ENCODE measurements around the gene ATXN1. TPM values are rescaled to one million over a fixed set of nuclear protein-coding genes. Genes with fewer than 3 reads are reported as not detected.
"Not testable (repeated sequence)": the region's sequence is repeated elsewhere in the genome, so short reads cannot be mapped to it uniquely, and the experiment has no call there.

Gene ATXN1
- polyA plus RNA-seq, 2 of the 4 experiments (the other 2 are of a cell fraction) = 2.9 to 8.3 TPM

- ATAC-seq = no peak
- Histone ChIP-seq H3K9me3 (no peaks in the 10 kb centered on the region), H3K4me2 (no peak overlapping the region), H3K4me3 (no peak overlapping the region), H3K27ac (no peak overlapping the region), H3K4me1 (peaks cover 20% of the 10 kb centered on the region)
- DNase-seq (ENCODE audit: low read depth in 1 of 2, low spot score in 1 of 2) = no peak
- CTCF ChIA-PET = interaction anchor here (0.6 to 0.9 kb wide), 2 partner anchors 10 to 79 kb away, joined by 3 read pairs; no protein-coding TSS in a partner anchor
- POLR2A ChIA-PET = no interaction called here
- WGBS (ENCODE audit: missing lambda C conversion rate) = 94% methylated on average over 2 of the region's 2 CpGs
- TF ChIP-seq CBX2 (IDR thresholded peaks at IDR 0.05; ENCODE audit: borderline replicate concordance, low read depth) = no peak
- TF ChIP-seq CHD4 (IDR thresholded peaks at IDR 0.05; ENCODE audit: borderline replicate concordance) = no peak
- TF ChIP-seq HES2 (IDR thresholded peaks at IDR 0.05) = no peak
- TF ChIP-seq HOXA7 (CRISPR knock-in tag; IDR thresholded peaks at IDR 0.05) = no peak
- no peak for TF ChIP-seq MAZ (IDR thresholded peaks at IDR 0.05; ENCODE audit: borderline replicate concordance, low read depth, low read length)
- no peak for TF ChIP-seq TP53 (CRISPR knock-in tag; IDR thresholded peaks at IDR 0.05)
- no peak for TF ChIP-seq POLR2A (IDR thresholded peaks at IDR 0.05; ENCODE audit: low read length)
- no peak for TF ChIP-seq FOSL2 (IDR thresholded peaks at IDR 0.05)
- no peak for TF ChIP-seq FOSL2 (CRISPR knock-in tag; IDR thresholded peaks at IDR 0.05)
- no peak for TF ChIP-seq ZNF302 (CRISPR knock-in tag; IDR thresholded peaks at IDR 0.05)
- no peak for TF ChIP-seq RFX5 (IDR thresholded peaks at IDR 0.05)
- FAIRE-seq = no peak
Measured at GRCh38 chr6:16619777-16620176, 141.5 kb downstream of the ATXN1 start.

GRCh38 chr6:16618962-16619361 lies 142.3 kb downstream of the ATXN1 start:
- ATAC-seq (no peak), FAIRE-seq (no peak), DNase-seq (ENCODE audit: low read depth in 1 of 2, low spot score in 1 of 2) (no peak)
- Histone ChIP-seq H3K4me1 (peaks cover 12% of the 10 kb centered on the region), H3K4me2 (no peak overlapping the region), H3K27ac (no peak overlapping the region), H3K9me3 (no peaks in the 10 kb centered on the region), H3K4me3 (no peak overlapping the region)
- no peak for TF ChIP-seq RARB (CRISPR knock-in tag; IDR thresholded peaks at IDR 0.05)
- no peak for TF ChIP-seq GATA3 (IDR thresholded peaks at IDR 0.05; ENCODE audit: borderline replicate concordance)
- no peak for TF ChIP-seq ZC3H11A (IDR thresholded peaks at IDR 0.05)
- TF ChIP-seq RAD21 (conservative IDR thresholded peaks at IDR 0.05 in 1 of 2, IDR thresholded peaks at IDR 0.05 in 1 of 2) = no peak
- no peak for TF ChIP-seq TFCP2L1 (CRISPR knock-in tag; IDR thresholded peaks at IDR 0.05)
- no peak for TF ChIP-seq HES2 (IDR thresholded peaks at IDR 0.05)
- no peak for TF ChIP-seq SMC3 (IDR thresholded peaks at IDR 0.05)
- no peak for TF ChIP-seq ESRRA (IDR thresholded peaks at IDR 0.05; ENCODE audit: borderline replicate concordance, low read length)
- no peak for TF ChIP-seq JUN (IDR thresholded peaks at IDR 0.05)
- no peak for TF ChIP-seq CTCF (IDR thresholded peaks at IDR 0.05)
- TF ChIP-seq RNF2 (IDR thresholded peaks at IDR 0.05; ENCODE audit: borderline replicate concordance, low read depth) = no peak
- no peak for TF ChIP-seq RFX5 (IDR thresholded peaks at IDR 0.05)
- no peak for TF ChIP-seq E2F6 (IDR thresholded peaks at IDR 0.05; ENCODE audit: borderline replicate concordance, low read depth)
- TF ChIP-seq, protein P1, sequence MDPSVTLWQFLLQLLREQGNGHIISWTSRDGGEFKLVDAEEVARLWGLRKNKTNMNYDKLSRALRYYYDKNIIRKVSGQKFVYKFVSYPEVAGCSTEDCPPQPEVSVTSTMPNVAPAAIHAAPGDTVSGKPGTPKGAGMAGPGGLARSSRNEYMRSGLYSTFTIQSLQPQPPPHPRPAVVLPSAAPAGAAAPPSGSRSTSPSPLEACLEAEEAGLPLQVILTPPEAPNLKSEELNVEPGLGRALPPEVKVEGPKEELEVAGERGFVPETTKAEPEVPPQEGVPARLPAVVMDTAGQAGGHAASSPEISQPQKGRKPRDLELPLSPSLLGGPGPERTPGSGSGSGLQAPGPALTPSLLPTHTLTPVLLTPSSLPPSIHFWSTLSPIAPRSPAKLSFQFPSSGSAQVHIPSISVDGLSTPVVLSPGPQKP (IDR thresholded peaks at IDR 0.05; ENCODE audit: low read depth, low read length) = no peak
- no peak for TF ChIP-seq FOSL2 (IDR thresholded peaks at IDR 0.05)
- TF ChIP-seq FOSL2 (CRISPR knock-in tag; IDR thresholded peaks at IDR 0.05) = no peak
- TF ChIP-seq NR3C1 (IDR thresholded peaks at IDR 0.05) = no peak
- no peak for TF ChIP-seq FOSB (CRISPR knock-in tag; IDR thresholded peaks at IDR 0.05)
- WGBS (ENCODE audit: missing lambda C conversion rate) = 58% methylated on average over 2 of the region's 2 CpGs
- ChIA-PET CTCF (interaction anchor here (0.6 kb wide), 1 partner anchor 11 kb away, joined by 3 read pairs; no protein-coding TSS in a partner anchor), POLR2A (no interaction called here)

DNA sequence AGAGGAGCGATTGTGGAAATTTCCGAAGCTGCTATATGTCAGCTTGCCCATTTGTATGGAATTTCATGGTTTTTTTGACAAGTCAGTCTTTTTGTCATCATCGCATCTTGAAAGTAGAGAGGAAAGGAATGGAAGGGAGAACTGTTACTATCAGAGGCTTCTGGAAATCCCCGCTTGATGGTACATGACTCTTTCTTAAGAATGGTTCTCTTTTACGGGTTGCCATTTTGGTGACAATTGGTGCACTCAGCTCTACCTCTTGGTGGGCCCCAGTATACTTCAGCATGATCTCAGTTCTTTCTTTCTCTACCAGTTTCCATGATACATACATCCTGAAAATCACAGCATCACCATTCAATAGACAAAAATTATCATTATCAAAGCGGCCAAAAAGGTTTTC lies 146.0 kb downstream of the ATXN1 start:
- ATAC-seq; POLR2A ChIA-PET; H3K9me3 ChIP-seq; H3K4me1 ChIP-seq; FAIRE-seq; H3K4me3 ChIP-seq; CTCF ChIA-PET; DNase-seq (ENCODE audit: low read depth in 1 of 2, low spot score in 1 of 2); H3K27ac ChIP-seq; H3K4me2 ChIP-seq: not testable (repeated sequence)
- WGBS (ENCODE audit: missing lambda C conversion rate) = 92% methylated on average over 5 of the region's 6 CpGs

DNA sequence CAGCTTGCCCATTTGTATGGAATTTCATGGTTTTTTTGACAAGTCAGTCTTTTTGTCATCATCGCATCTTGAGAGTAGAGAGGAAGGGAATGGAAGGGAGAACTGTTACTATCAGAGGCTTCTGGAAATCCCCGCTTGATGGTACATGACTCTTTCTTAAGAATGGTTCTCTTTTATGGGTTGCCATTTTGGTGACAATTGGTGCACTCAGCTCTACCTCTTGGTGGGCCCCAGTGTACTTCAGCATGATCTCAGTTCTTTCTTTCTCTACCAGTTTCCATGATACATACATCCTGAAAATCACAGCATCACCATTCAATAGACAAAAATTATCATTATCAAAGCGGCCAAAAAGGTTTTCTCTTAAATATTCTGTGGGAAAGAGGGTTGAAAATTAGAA lies 147.1 kb downstream of the ATXN1 start:
- not testable (repeated sequence) for FAIRE-seq

DNA sequence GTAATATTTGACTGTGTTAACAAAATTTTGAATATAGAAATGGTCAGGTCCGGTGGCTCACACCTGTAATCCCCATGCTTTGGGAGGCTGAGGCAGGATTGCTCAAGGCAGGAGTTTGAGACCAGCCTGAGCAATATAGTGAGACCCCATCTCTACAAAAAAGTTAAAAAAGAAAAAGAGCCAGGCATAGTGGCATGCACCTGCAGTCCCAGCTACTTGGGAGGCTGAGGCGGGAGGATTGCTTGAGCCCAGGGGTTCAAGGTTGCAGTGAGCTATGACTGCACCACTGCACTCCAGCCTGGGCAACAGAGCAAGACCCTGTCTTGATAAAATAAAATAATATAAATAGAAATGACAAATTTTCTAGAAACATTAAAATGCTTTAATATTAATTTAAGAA lies 147.8 kb downstream of the ATXN1 start:
- DNase-seq (ENCODE audit: low read depth in 1 of 2, low spot score in 1 of 2); H3K4me2 ChIP-seq; H3K4me3 ChIP-seq; FAIRE-seq; H3K27ac ChIP-seq; H3K4me1 ChIP-seq; H3K9me3 ChIP-seq; POLR2A ChIA-PET; ATAC-seq: not testable (repeated sequence)
- CTCF ChIA-PET = interaction anchor here (0.9 kb wide), 1 partner anchor 98 kb away, joined by 3 read pairs; no protein-coding TSS in a partner anchor
- 95% methylated on average over 2 of the region's 2 CpGs for WGBS (ENCODE audit: missing lambda C conversion rate)

More for the DNA sequence above, 147.1 kb downstream of the ATXN1 start:
- H3K4me3 ChIP-seq; H3K27ac ChIP-seq; H3K9me3 ChIP-seq; H3K4me2 ChIP-seq; POLR2A ChIA-PET; DNase-seq (ENCODE audit: low read depth in 1 of 2, low spot score in 1 of 2); CTCF ChIA-PET; H3K4me1 ChIP-seq; ATAC-seq: not testable (repeated sequence)
- 96% methylated on average over 3 of the region's 3 CpGs for WGBS (ENCODE audit: missing lambda C conversion rate)
